ENCODE measurements around the gene SLX4IP.

Gene SLX4IP

GRCh38 chr20:10434832-10435812, at the start of gene SLX4IP:
Gene SLX4IP, plus strand, starts transcription at chr20:10435305. Its CDS starts 22,900 bp downstream, at chr20:10458205.
- peaks cover 36% of the 10 kb centered on the region for H3K4me1 ChIP-seq (ENCODE audit: low read length)
- peaks cover 15% of the 10 kb centered on the region for H4K20me1 ChIP-seq (ENCODE audit: insufficient read depth, low read length)
- no peak for TF ChIP-seq CTCF (IDR thresholded peaks at IDR 0.05; ENCODE audit: low read depth, low read length)
- no peak for TF ChIP-seq EZH2phosphoT487 (IDR thresholded peaks at IDR 0.05; ENCODE audit: low read depth)
- peak within 1 kb of the TSS; percentile 95 for H3K4me2 ChIP-seq (ENCODE audit: low read length)
- H3K27me3 ChIP-seq (ENCODE audit: low read depth, low read length): no peaks in the 10 kb centered on the region
- peaks cover 42% of the 10 kb centered on the region for H3K79me2 ChIP-seq (ENCODE audit: low read length)
- H3K9me3 ChIP-seq (ENCODE audit: insufficient read depth, low read length): no peaks in the 10 kb centered on the region
- peaks cover under 1% of the 10 kb centered on the region for H3K36me3 ChIP-seq (replicated peaks; ENCODE audit: low read depth, low read length)
- H3K9ac ChIP-seq (ENCODE audit: low read length): peak within 1 kb of the TSS; percentile 84
- peak within 1 kb of the TSS; percentile 86 for H3K4me3 ChIP-seq (ENCODE audit: low read length)
- H2AFZ ChIP-seq (ENCODE audit: low read depth, low read length): peak within 1 kb of the TSS; percentile 96
- H3K27ac ChIP-seq (ENCODE audit: low read length): peak within 1 kb of the TSS; percentile 87

GRCh38 chr20:10385850-10386544, 49.1 kb upstream of the SLX4IP start:
- Histone ChIP-seq H3K79me2 (ENCODE audit: low read length) (no peaks in the 10 kb centered on the region), H3K4me1 (ENCODE audit: low read length) (no peaks in the 10 kb centered on the region), H3K4me3 (ENCODE audit: low read length) (no peak overlapping the region), H2AFZ (ENCODE audit: low read depth, low read length) (no peak overlapping the region), H3K36me3 (replicated peaks; ENCODE audit: low read depth, low read length) (no peaks in the 10 kb centered on the region), H3K27ac (ENCODE audit: low read length) (no peak overlapping the region), H3K9me3 (ENCODE audit: insufficient read depth, low read length) (no peaks in the 10 kb centered on the region), H3K27me3 (ENCODE audit: low read depth, low read length) (peaks cover 15% of the 10 kb centered on the region), H4K20me1 (ENCODE audit: insufficient read depth, low read length) (no peaks in the 10 kb centered on the region), H3K4me2 (ENCODE audit: low read length) (no peak overlapping the region), H3K9ac (ENCODE audit: low read length) (no peak overlapping the region)
- TF ChIP-seq CTCF (IDR thresholded peaks at IDR 0.05; ENCODE audit: low read depth, low read length): no peak

- Histone ChIP-seq H3K79me2 (ENCODE audit: low read length) (no peaks in the 10 kb centered on the region), H3K9ac (ENCODE audit: low read length) (no peak overlapping the region), H4K20me1 (ENCODE audit: insufficient read depth, low read length) (no peaks in the 10 kb centered on the region), H3K27me3 (ENCODE audit: low read depth, low read length) (peaks cover 15% of the 10 kb centered on the region), H3K4me2 (ENCODE audit: low read length) (no peak overlapping the region), H3K36me3 (replicated peaks; ENCODE audit: low read depth, low read length) (no peaks in the 10 kb centered on the region), H2AFZ (ENCODE audit: low read depth, low read length) (no peak overlapping the region), H3K4me3 (ENCODE audit: low read length) (no peak overlapping the region), H3K4me1 (ENCODE audit: low read length) (no peaks in the 10 kb centered on the region), H3K9me3 (ENCODE audit: insufficient read depth, low read length) (no peaks in the 10 kb centered on the region), H3K27ac (ENCODE audit: low read length) (no peak overlapping the region)
- no peak for TF ChIP-seq CTCF (IDR thresholded peaks at IDR 0.05; ENCODE audit: low read depth, low read length)
- TF ChIP-seq EZH2phosphoT487 (IDR thresholded peaks at IDR 0.05; ENCODE audit: low read depth): no peak
These were observed 47.4 kb upstream of the SLX4IP start for GRCh38 chr20:10387686-10388085.

GRCh38 chr20:10388597-10388996, 46.5 kb upstream of the SLX4IP start:
- Histone ChIP-seq H3K27me3 (ENCODE audit: low read depth, low read length) (peaks cover 15% of the 10 kb centered on the region), H3K4me2 (ENCODE audit: low read length) (no peak overlapping the region), H4K20me1 (ENCODE audit: insufficient read depth, low read length) (no peaks in the 10 kb centered on the region), H3K79me2 (ENCODE audit: low read length) (no peaks in the 10 kb centered on the region), H3K9ac (ENCODE audit: low read length) (no peak overlapping the region), H3K4me3 (ENCODE audit: low read length) (no peak overlapping the region), H3K4me1 (ENCODE audit: low read length) (no peaks in the 10 kb centered on the region), H2AFZ (ENCODE audit: low read depth, low read length) (no peak overlapping the region), H3K36me3 (replicated peaks; ENCODE audit: low read depth, low read length) (no peaks in the 10 kb centered on the region), H3K9me3 (ENCODE audit: insufficient read depth, low read length) (no peaks in the 10 kb centered on the region), H3K27ac (ENCODE audit: low read length) (no peak overlapping the region)
- TF ChIP-seq EZH2phosphoT487 (IDR thresholded peaks at IDR 0.05; ENCODE audit: low read depth): no peak
- TF ChIP-seq CTCF (IDR thresholded peaks at IDR 0.05; ENCODE audit: low read depth, low read length): no peak
